Measurements from ENCODE around the gene OR6C65. TPM values are rescaled to one million over a fixed set of nuclear protein-coding genes. Genes with fewer than 3 reads are reported as not detected.
"Not testable (repeated sequence)": the region's sequence is repeated elsewhere in the genome, so short reads cannot be mapped to it uniquely, and the experiment has no call there.

OR6C65 gene
- not detected for total RNA-seq
- not detected for polyA plus RNA-seq (ENCODE audit: insufficient read length in 2 of 2)
- long read RNA-seq, donor 1 = 0 reads
- long read RNA-seq, donor 2 = 0 reads
- long read RNA-seq, donor 3 = 0 reads
- long read RNA-seq, donor 4 = 0 reads

GRCh38 chr12:55400229-55400628 is at the start of gene OR6C65:
Gene OR6C65 (plus strand): TSS chr12:55400529. CDS start chr12:55400529, 0 bp downstream.
- no peak within 1 kb of the TSS for H3K4me3 ChIP-seq (ENCODE audit: low read depth, low read length)
- H3K4me1 ChIP-seq (ENCODE audit: control insufficient read depth, insufficient read depth, low read length) = no peaks in the 10 kb centered on the region
- no peak within 1 kb of the TSS for H3K27ac ChIP-seq (ENCODE audit: low read depth, low read length)
- H3K9me3 ChIP-seq (ENCODE audit: control insufficient read depth, insufficient read depth, low read length) = no peaks in the 10 kb centered on the region
- no CpG with 5 or more reads among the region's 1 CpG for WGBS (ENCODE audit: insufficient coverage)
- DNase-seq (ENCODE audit: low read depth in 4 of 6, low spot score in 6 of 6) = no peak
- H3K36me3 ChIP-seq (ENCODE audit: control insufficient read depth, insufficient read depth, low read length) = no peaks in the 10 kb centered on the region
- H3K27me3 ChIP-seq (ENCODE audit: control insufficient read depth, insufficient read depth, low read length) = no peaks in the 10 kb centered on the region

- not testable (repeated sequence) for H3K27me3 ChIP-seq (ENCODE audit: control insufficient read depth, insufficient read depth, low read length); DNase-seq (ENCODE audit: low read depth in 4 of 6, low spot score in 6 of 6); H3K9me3 ChIP-seq (ENCODE audit: control insufficient read depth, insufficient read depth, low read length); H3K4me3 ChIP-seq (ENCODE audit: low read depth, low read length); H3K4me1 ChIP-seq (ENCODE audit: control insufficient read depth, insufficient read depth, low read length); H3K27ac ChIP-seq (ENCODE audit: low read depth, low read length); H3K36me3 ChIP-seq (ENCODE audit: control insufficient read depth, insufficient read depth, low read length)
- WGBS (ENCODE audit: insufficient coverage) = 73% methylated on average over 4 of the region's 4 CpGs
Observed at GRCh38 chr12:55355338-55355737, 45.0 kb upstream of the OR6C65 start.

- H3K9me3 ChIP-seq (ENCODE audit: control insufficient read depth, insufficient read depth, low read length) = no peaks in the 10 kb centered on the region
- DNase-seq (ENCODE audit: low read depth in 4 of 6, low spot score in 6 of 6) = no peak
- H3K36me3 ChIP-seq (ENCODE audit: control insufficient read depth, insufficient read depth, low read length) = no peaks in the 10 kb centered on the region
- no peak within 1 kb of the TSS for H3K27ac ChIP-seq (ENCODE audit: low read depth, low read length)
- no peak within 1 kb of the TSS for H3K4me3 ChIP-seq (ENCODE audit: low read depth, low read length)
- H3K4me1 ChIP-seq (ENCODE audit: control insufficient read depth, insufficient read depth, low read length) = no peaks in the 10 kb centered on the region
- no peaks in the 10 kb centered on the region for H3K27me3 ChIP-seq (ENCODE audit: control insufficient read depth, insufficient read depth, low read length)
- no CpG with 5 or more reads among the region's 4 CpGs for WGBS (ENCODE audit: insufficient coverage)
Observed at GRCh38 chr12:55362675-55363074, 37.7 kb upstream of the OR6C65 start, which contains the start of gene OR6C75. Gene OR6C75 (plus strand): TSS chr12:55362975. CDS start chr12:55365111, 2,136 bp downstream.

GRCh38 chr12:55365086-55365485 is 35.2 kb upstream of the OR6C65 start:
- no peaks in the 10 kb centered on the region for H3K36me3 ChIP-seq (ENCODE audit: control insufficient read depth, insufficient read depth, low read length)
- no peaks in the 10 kb centered on the region for H3K4me1 ChIP-seq (ENCODE audit: control insufficient read depth, insufficient read depth, low read length)
- no peaks in the 10 kb centered on the region for H3K27me3 ChIP-seq (ENCODE audit: control insufficient read depth, insufficient read depth, low read length)
- H3K27ac ChIP-seq (ENCODE audit: low read depth, low read length) = no peak overlapping the region
- WGBS (ENCODE audit: insufficient coverage) = 90% methylated on average over 2 of the region's 3 CpGs
- no peak overlapping the region for H3K4me3 ChIP-seq (ENCODE audit: low read depth, low read length)
- no peak for DNase-seq (ENCODE audit: low read depth in 4 of 6, low spot score in 6 of 6)
- no peaks in the 10 kb centered on the region for H3K9me3 ChIP-seq (ENCODE audit: control insufficient read depth, insufficient read depth, low read length)

- no peaks in the 10 kb centered on the region for H3K27me3 ChIP-seq (ENCODE audit: control insufficient read depth, insufficient read depth, low read length)
- no peaks in the 10 kb centered on the region for H3K4me1 ChIP-seq (ENCODE audit: control insufficient read depth, insufficient read depth, low read length)
- no peaks in the 10 kb centered on the region for H3K36me3 ChIP-seq (ENCODE audit: control insufficient read depth, insufficient read depth, low read length)
- no peak for DNase-seq (ENCODE audit: low read depth in 4 of 6, low spot score in 6 of 6)
- H3K9me3 ChIP-seq (ENCODE audit: control insufficient read depth, insufficient read depth, low read length) = no peaks in the 10 kb centered on the region
- no peak overlapping the region for H3K4me3 ChIP-seq (ENCODE audit: low read depth, low read length)
- no CpG with 5 or more reads among the region's 4 CpGs for WGBS (ENCODE audit: insufficient coverage)
- no peak overlapping the region for H3K27ac ChIP-seq (ENCODE audit: low read depth, low read length)
Observed at GRCh38 chr12:55372521-55372920, 27.8 kb upstream of the OR6C65 start.

GRCh38 chr12:55385891-55386290 is 14.4 kb upstream of the OR6C65 start:
- no peak overlapping the region for H3K27ac ChIP-seq (ENCODE audit: low read depth, low read length)
- H3K4me3 ChIP-seq (ENCODE audit: low read depth, low read length) = no peak overlapping the region
- H3K4me1 ChIP-seq (ENCODE audit: control insufficient read depth, insufficient read depth, low read length) = no peaks in the 10 kb centered on the region
- DNase-seq (ENCODE audit: low read depth in 4 of 6, low spot score in 6 of 6) = no peak
- H3K9me3 ChIP-seq (ENCODE audit: control insufficient read depth, insufficient read depth, low read length) = no peaks in the 10 kb centered on the region
- H3K36me3 ChIP-seq (ENCODE audit: control insufficient read depth, insufficient read depth, low read length) = no peaks in the 10 kb centered on the region
- H3K27me3 ChIP-seq (ENCODE audit: control insufficient read depth, insufficient read depth, low read length) = no peaks in the 10 kb centered on the region

- Histone ChIP-seq H3K4me3 (ENCODE audit: low read depth, low read length) (no peak overlapping the region), H3K27me3 (ENCODE audit: control insufficient read depth, insufficient read depth, low read length) (no peaks in the 10 kb centered on the region), H3K27ac (ENCODE audit: low read depth, low read length) (no peak overlapping the region), H3K4me1 (ENCODE audit: control insufficient read depth, insufficient read depth, low read length) (no peaks in the 10 kb centered on the region), H3K9me3 (ENCODE audit: control insufficient read depth, insufficient read depth, low read length) (no peaks in the 10 kb centered on the region), H3K36me3 (ENCODE audit: control insufficient read depth, insufficient read depth, low read length) (no peaks in the 10 kb centered on the region)
- 92% methylated on average over 23 of the region's 23 CpGs for WGBS (ENCODE audit: insufficient coverage)
- DNase-seq (ENCODE audit: low read depth in 4 of 6, low spot score in 6 of 6) = no peak
Observed at GRCh38 chr12:55392032-55392795, 8.1 kb upstream of the OR6C65 start.

- no peak for DNase-seq (ENCODE audit: low read depth in 4 of 6, low spot score in 6 of 6)
- H3K9me3 ChIP-seq (ENCODE audit: control insufficient read depth, insufficient read depth, low read length) = no peaks in the 10 kb centered on the region
- H3K27ac ChIP-seq (ENCODE audit: low read depth, low read length) = no peak overlapping the region
- no peak overlapping the region for H3K4me3 ChIP-seq (ENCODE audit: low read depth, low read length)
- WGBS (ENCODE audit: insufficient coverage) = no CpG with 5 or more reads among the region's 1 CpG
- H3K4me1 ChIP-seq (ENCODE audit: control insufficient read depth, insufficient read depth, low read length) = no peaks in the 10 kb centered on the region
- H3K36me3 ChIP-seq (ENCODE audit: control insufficient read depth, insufficient read depth, low read length) = no peaks in the 10 kb centered on the region
- H3K27me3 ChIP-seq (ENCODE audit: control insufficient read depth, insufficient read depth, low read length) = no peaks in the 10 kb centered on the region
Observed at GRCh38 chr12:55396326-55396725, 4.0 kb upstream of the OR6C65 start.

- no CpG with 5 or more reads among the region's 1 CpG for WGBS (ENCODE audit: insufficient coverage)
- H3K4me3 ChIP-seq (ENCODE audit: low read depth, low read length) = no peak overlapping the region
- no peaks in the 10 kb centered on the region for H3K27me3 ChIP-seq (ENCODE audit: control insufficient read depth, insufficient read depth, low read length)
- H3K9me3 ChIP-seq (ENCODE audit: control insufficient read depth, insufficient read depth, low read length) = peaks cover 4% of the 10 kb centered on the region
- no peaks in the 10 kb centered on the region for H3K4me1 ChIP-seq (ENCODE audit: control insufficient read depth, insufficient read depth, low read length)
- no peak for DNase-seq (ENCODE audit: low read depth in 4 of 6, low spot score in 6 of 6)
- H3K27ac ChIP-seq (ENCODE audit: low read depth, low read length) = no peak overlapping the region
- H3K36me3 ChIP-seq (ENCODE audit: control insufficient read depth, insufficient read depth, low read length) = no peaks in the 10 kb centered on the region
Observed at GRCh38 chr12:55407866-55408265, 7.5 kb downstream of the OR6C65 start.

GRCh38 chr12:55409133-55409532 is 8.8 kb downstream of the OR6C65 start:
- no CpG with 5 or more reads among the region's 1 CpG for WGBS (ENCODE audit: insufficient coverage)
- H3K4me1 ChIP-seq (ENCODE audit: control insufficient read depth, insufficient read depth, low read length); H3K27me3 ChIP-seq (ENCODE audit: control insufficient read depth, insufficient read depth, low read length); H3K36me3 ChIP-seq (ENCODE audit: control insufficient read depth, insufficient read depth, low read length); H3K27ac ChIP-seq (ENCODE audit: low read depth, low read length); H3K4me3 ChIP-seq (ENCODE audit: low read depth, low read length); H3K9me3 ChIP-seq (ENCODE audit: control insufficient read depth, insufficient read depth, low read length); DNase-seq (ENCODE audit: low read depth in 4 of 6, low spot score in 6 of 6): not testable (repeated sequence)

All from spinal cord (tissue), 10 donors.